Osteoblast (primary cell): ENCODE measurements around the gene INS. TPM values are rescaled to one million over a fixed set of nuclear protein-coding genes. Genes with fewer than 3 reads are reported as not detected.
A peak's percentile ranks its signal among the peaks of the same experiment; 100 is the strongest.

Experiments used
- DNase-seq: peaks from one replicate; pipeline ENCODE4 v3.0.0; 2011; ENCODE audit warnings: low spot score, mixed read lengths; ENCODE audit not compliant: insufficient read length; ENCODE audit errors: missing footprints
- H2AFZ ChIP-seq: 2 replicates; pipeline ENCODE4 v1.6.0; 2011; ENCODE audit warnings: mild to moderate bottlenecking, low read length
- H3K27ac ChIP-seq: 2 replicates; pipeline ENCODE4 v1.5.1; 2011; ENCODE audit warnings: mild to moderate bottlenecking, low read depth, low read length, moderate library complexity
- H3K27me3 ChIP-seq: 2 replicates; pipeline ENCODE4 v1.6.0; 2012; ENCODE audit warnings: mild to moderate bottlenecking, control low read depth, inconsistent platforms, low read length, moderate library complexity; ENCODE audit not compliant: insufficient read depth
- H3K36me3 ChIP-seq: 2 replicates; pipeline ENCODE4 v1.5.1; 2011; ENCODE audit warnings: mild to moderate bottlenecking, low read length, control low read depth, moderate library complexity; ENCODE audit not compliant: insufficient read depth
- H3K4me1 ChIP-seq: 2 replicates; pipeline ENCODE4 v1.5.1; 2011; ENCODE audit warnings: mild to moderate bottlenecking, low read length, control low read depth, moderate library complexity; ENCODE audit not compliant: insufficient read depth
- H3K4me2 ChIP-seq: 2 replicates; pipeline ENCODE4 v1.6.0; 2011; ENCODE audit warnings: mild to moderate bottlenecking, low read length; ENCODE audit not compliant: insufficient read depth
- H3K4me3 ChIP-seq: fragments of 200-600 bp; sonication (generic); 3 replicates; pipeline ENCODE4 v1.5.1; 2012; ENCODE audit warnings: mild to moderate bottlenecking, low read length, inconsistent platforms; ENCODE audit not compliant: insufficient read depth
- H3K79me2 ChIP-seq: 2 replicates; pipeline ENCODE4 v1.6.0; 2012; ENCODE audit warnings: mild to moderate bottlenecking, low read length, control low read depth, inconsistent platforms; ENCODE audit not compliant: insufficient read depth
- H3K9me3 ChIP-seq: 2 replicates; pipeline ENCODE4 v1.5.1; 2011; ENCODE audit warnings: low read depth, low read length, control low read depth
- H4K20me1 ChIP-seq: 2 replicates; pipeline ENCODE4 v1.6.0; 2012; ENCODE audit warnings: mild to moderate bottlenecking, low read length, control low read depth; ENCODE audit not compliant: insufficient read depth
- CTCF ChIP-seq: IDR thresholded peaks from 2 replicates; pipeline ENCODE4 v1.5.1; 2011; ENCODE audit warnings: mild to moderate bottlenecking, low read depth, low read length, moderate library complexity; ENCODE audit errors: extremely low read depth
- total RNA-seq: library from RNA; depleted of rRNA; stranded (reverse); fragments of >200 nt; gene quantifications from 2 replicates; pipeline ENCODE4 v1.2.3, GENCODE V29; 2012

The INS gene
- total RNA-seq, 1 donor, result not detected

GRCh38 chr11:2197771-2198520 is 36.9 kb upstream of the INS start:
- H3K36me3 ChIP-seq, result no peaks in the 10 kb centered on the region
- DNase-seq, result peak; percentile 72
- H3K27ac ChIP-seq, result no peak overlapping the region
- H3K79me2 ChIP-seq, result no peaks in the 10 kb centered on the region
- no peaks in the 10 kb centered on the region for H3K4me1 ChIP-seq
- H4K20me1 ChIP-seq, result no peaks in the 10 kb centered on the region
- H2AFZ ChIP-seq, result no peak overlapping the region
- H3K27me3 ChIP-seq, result peaks cover 6% of the 10 kb centered on the region
- H3K4me3 ChIP-seq, result no peak overlapping the region
- H3K9me3 ChIP-seq, result no peaks in the 10 kb centered on the region
- no peak for TF ChIP-seq CTCF
- no peak overlapping the region for H3K4me2 ChIP-seq

GRCh38 chr11:2196970-2197770 is 36.2 kb upstream of the INS start:
- no peaks in the 10 kb centered on the region for H3K36me3 ChIP-seq
- H2AFZ ChIP-seq, result no peak overlapping the region
- H4K20me1 ChIP-seq, result no peaks in the 10 kb centered on the region
- no peaks in the 10 kb centered on the region for H3K79me2 ChIP-seq
- H3K9me3 ChIP-seq, result no peaks in the 10 kb centered on the region
- H3K4me2 ChIP-seq, result no peak overlapping the region
- peak; percentile 68 for TF ChIP-seq CTCF
- peaks cover 6% of the 10 kb centered on the region for H3K27me3 ChIP-seq
- DNase-seq, result peak; percentile 96
- no peak overlapping the region for H3K4me3 ChIP-seq
- no peak overlapping the region for H3K27ac ChIP-seq
- H3K4me1 ChIP-seq, result no peaks in the 10 kb centered on the region

GRCh38 chr11:2195756-2196088 is 34.7 kb upstream of the INS start:
- no peaks in the 10 kb centered on the region for H3K4me1 ChIP-seq
- no peaks in the 10 kb centered on the region for H3K79me2 ChIP-seq
- no peaks in the 10 kb centered on the region for H3K9me3 ChIP-seq
- H3K27ac ChIP-seq, result no peak overlapping the region
- no peaks in the 10 kb centered on the region for H4K20me1 ChIP-seq
- peaks cover 6% of the 10 kb centered on the region for H3K27me3 ChIP-seq
- no peaks in the 10 kb centered on the region for H3K36me3 ChIP-seq
- DNase-seq, result no peak
- no peak overlapping the region for H3K4me2 ChIP-seq
- H3K4me3 ChIP-seq, result no peak overlapping the region
- no peak overlapping the region for H2AFZ ChIP-seq
- TF ChIP-seq CTCF, result no peak
